Mesendoderm (in vitro differentiated cells): ENCODE data around the gene KIF23. TPM values are rescaled to one million over a fixed set of nuclear protein-coding genes. Genes with fewer than 3 reads are reported as not detected.

Source experiments
- small RNA-seq: library from polyadenylated mRNA; stranded (forward); fragments of <200 nt; extraction: miRNeasy Mini kit (QIAGEN cat#:217004); gene quantifications from one replicate; pipeline ENCODE3, GENCODE V24; 2013; ENCODE audit not compliant: insufficient read depth

Gene KIF23

Small RNA genes within 50 kb of the gene (small RNA-seq; reads per million reads assigned to genes)
- gene RF00012: not detected
